Natural killer cell (primary cell): ENCODE data around the gene CDKL5. TPM values are rescaled to one million over a fixed set of nuclear protein-coding genes. Genes with fewer than 3 reads are reported as not detected.

ENCODE experiments used
- ATAC-seq, 3 donors: fragments of 150-1000 bp in 2 of 3; fragments of 200-7000 bp in 1 of 3; cut with Tn5 transposase; 1 replicate in 1 of 3; 2 replicates in 2 of 3; pipeline ENCODE4 v1.10.0; 2021; ENCODE audit warnings: mild to moderate bottlenecking in 2 of 3, moderate library complexity in 2 of 3
- DNase-seq, 2 donors: peaks; one replicate each; pipeline versions ENCODE4 v3.0.0 to v3.0.0-alpha.2; 2013 to 2021; ENCODE audit warnings: mixed read lengths in 1 of 2
- H3K27ac ChIP-seq: one replicate; pipeline ENCODE4 v1.5.1; 2013; ENCODE audit warnings: mild to moderate bottlenecking, low read length
- H3K27me3 ChIP-seq: one replicate; pipeline ENCODE4 v1.6.1; 2013; ENCODE audit warnings: low read length; ENCODE audit not compliant: control insufficient read depth, insufficient read depth
- H3K36me3 ChIP-seq: one replicate; pipeline ENCODE4 v1.6.1; 2013; ENCODE audit warnings: low read length; ENCODE audit not compliant: control insufficient read depth, insufficient read depth
- H3K4me1 ChIP-seq: one replicate; pipeline ENCODE4 v1.6.1; 2013; ENCODE audit warnings: low read length; ENCODE audit not compliant: control insufficient read depth, insufficient read depth
- H3K4me3 ChIP-seq: one replicate; pipeline ENCODE4 v1.5.1; 2013; ENCODE audit warnings: low read length
- H3K9me3 ChIP-seq: one replicate; pipeline ENCODE4 v1.6.1; 2013; ENCODE audit warnings: low read length; ENCODE audit not compliant: control insufficient read depth, insufficient read depth
- H3K27ac Mint-ChIP-seq, 2 donors: one replicate each; pipeline ENCODE4 v1.8.0; 2022; ENCODE audit warnings: mild to moderate bottlenecking in 2 of 2, mixed read lengths in 2 of 2, moderate library complexity in 1 of 2
- H3K27me3 Mint-ChIP-seq, 2 donors: one replicate each; pipeline ENCODE4 v1.8.0; 2022; ENCODE audit warnings: low read depth in 2 of 2, mixed read lengths in 2 of 2
- H3K36me3 Mint-ChIP-seq: one replicate; pipeline ENCODE4 v1.8.0; 2022; ENCODE audit warnings: mixed read lengths
- H3K4me1 Mint-ChIP-seq, 2 donors: one replicate each; pipeline ENCODE4 v1.8.0; 2022; ENCODE audit warnings: mixed read lengths in 2 of 2
- H3K4me3 Mint-ChIP-seq: one replicate; pipeline ENCODE4 v1.8.0; 2022; ENCODE audit warnings: mild to moderate bottlenecking, moderate library complexity, mixed read lengths
- H3K9me3 Mint-ChIP-seq, 2 donors: one replicate each; pipeline ENCODE4 v1.8.0; 2022; ENCODE audit warnings: mixed read lengths in 2 of 2
- WGBS: methylation state at CpG from one replicate; pipeline ENCODE4 v1.1.7; 2013; ENCODE audit warnings: missing lambda C conversion rate; ENCODE audit not compliant: insufficient coverage; 5-methylcytosine and 5-hydroxymethylcytosine counted together
- intact Hi-C: fragments of 100-400 bp; cut with micrococcal nuclease; formaldehyde crosslinking; loops from one replicate; pipeline ENCODE4 v1.14.2; 2022
- total RNA-seq, 4 donors: library from RNA; stranded (reverse); fragments of 120-200 nt in 1 of 4; gene quantifications; one replicate each; pipeline versions ENCODE4 v1.2.3 to v1.2.4, GENCODE V29; 2013 to 2022
- TF ChIP-seq, protein P1 (sequence below): fragments of 200-600 bp; IDR thresholded peaks from one replicate; pipeline ENCODE4 v1.8.0; 2022; ENCODE audit warnings: antibody characterized with exemption

The CDKL5 gene
- total RNA-seq, 3 donors from 2014 or later (not counting 1 experiment from before 2014, with no cell fraction given): 3.4 to 4.3 (median 3.5) TPM

GRCh38 chrX:18491587-18492340 is 66.4 kb downstream of the CDKL5 start:
- no CpG with 5 or more reads among the region's 4 CpGs for WGBS
- peaks cover 0 to 6% of the 10 kb centered on the region in 2 donors for H3K4me1 Mint-ChIP-seq
- no peaks in the 10 kb centered on the region for H3K9me3 ChIP-seq
- no peak overlapping the region for H3K4me3 ChIP-seq
- H3K27ac ChIP-seq: no peak overlapping the region
- no peaks in the 10 kb centered on the region for H3K27me3 ChIP-seq
- no peaks in the 10 kb centered on the region for H3K36me3 Mint-ChIP-seq
- H3K27ac Mint-ChIP-seq: no peak overlapping the region
- intact Hi-C loops: no loop called here
- ATAC-seq: no peak
- TF ChIP-seq, protein P1, sequence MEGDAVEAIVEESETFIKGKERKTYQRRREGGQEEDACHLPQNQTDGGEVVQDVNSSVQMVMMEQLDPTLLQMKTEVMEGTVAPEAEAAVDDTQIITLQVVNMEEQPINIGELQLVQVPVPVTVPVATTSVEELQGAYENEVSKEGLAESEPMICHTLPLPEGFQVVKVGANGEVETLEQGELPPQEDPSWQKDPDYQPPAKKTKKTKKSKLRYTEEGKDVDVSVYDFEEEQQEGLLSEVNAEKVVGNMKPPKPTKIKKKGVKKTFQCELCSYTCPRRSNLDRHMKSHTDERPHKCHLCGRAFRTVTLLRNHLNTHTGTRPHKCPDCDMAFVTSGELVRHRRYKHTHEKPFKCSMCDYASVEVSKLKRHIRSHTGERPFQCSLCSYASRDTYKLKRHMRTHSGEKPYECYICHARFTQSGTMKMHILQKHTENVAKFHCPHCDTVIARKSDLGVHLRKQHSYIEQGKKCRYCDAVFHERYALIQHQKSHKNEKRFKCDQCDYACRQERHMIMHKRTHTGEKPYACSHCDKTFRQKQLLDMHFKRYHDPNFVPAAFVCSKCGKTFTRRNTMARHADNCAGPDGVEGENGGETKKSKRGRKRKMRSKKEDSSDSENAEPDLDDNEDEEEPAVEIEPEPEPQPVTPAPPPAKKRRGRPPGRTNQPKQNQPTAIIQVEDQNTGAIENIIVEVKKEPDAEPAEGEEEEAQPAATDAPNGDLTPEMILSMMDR: no peak
- H3K27me3 Mint-ChIP-seq: no peaks in the 10 kb centered on the region
- H3K4me1 ChIP-seq: no peaks in the 10 kb centered on the region
- H3K36me3 ChIP-seq: no peaks in the 10 kb centered on the region
- no peak for DNase-seq
- H3K4me3 Mint-ChIP-seq: no peak overlapping the region
- H3K9me3 Mint-ChIP-seq: no peaks in the 10 kb centered on the region

- Histone ChIP-seq H3K4me1 (no peaks in the 10 kb centered on the region), H3K9me3 (no peaks in the 10 kb centered on the region), H3K27me3 (no peaks in the 10 kb centered on the region), H3K27ac (no peak overlapping the region), H3K36me3 (no peaks in the 10 kb centered on the region), H3K4me3 (no peak overlapping the region)
- Mint-ChIP-seq H3K27ac (no peak overlapping the region), H3K4me1 (no peaks in the 10 kb centered on the region), H3K36me3 (peaks cover 7% of the 10 kb centered on the region), H3K27me3 (peaks cover 0 to 11% of the 10 kb centered on the region in 2 donors), H3K4me3 (no peak overlapping the region), H3K9me3 (no peaks in the 10 kb centered on the region)
- intact Hi-C loops: no loop called here
- 100% methylated on average over 2 of the region's 2 CpGs for WGBS
- DNase-seq (no peak), ATAC-seq (no peak)
- TF ChIP-seq, protein P1: no peak
Measured at GRCh38 chrX:18534949-18535348, 109.5 kb downstream of the CDKL5 start.

- Histone ChIP-seq H3K27ac (no peak overlapping the region), H3K27me3 (no peaks in the 10 kb centered on the region), H3K4me1 (no peaks in the 10 kb centered on the region), H3K36me3 (no peaks in the 10 kb centered on the region), H3K4me3 (no peak overlapping the region), H3K9me3 (no peaks in the 10 kb centered on the region)
- Mint-ChIP-seq H3K27me3 (peaks cover 0 to 11% of the 10 kb centered on the region in 2 donors), H3K36me3 (peaks cover 7% of the 10 kb centered on the region), H3K4me3 (no peak overlapping the region), H3K4me1 (peaks cover 0 to 3% of the 10 kb centered on the region in 2 donors), H3K9me3 (no peaks in the 10 kb centered on the region), H3K27ac (no peak overlapping the region)
- DNase-seq (no peak), ATAC-seq (no peak)
- WGBS: no CpG with 5 or more reads among the region's 2 CpGs
- intact Hi-C loops: no loop called here
- TF ChIP-seq, protein P1: no peak
Measured at GRCh38 chrX:18537068-18537467, 111.7 kb downstream of the CDKL5 start.

GRCh38 chrX:18537524-18537923 is 112.1 kb downstream of the CDKL5 start:
- TF ChIP-seq, protein P1: no peak
- no peak overlapping the region for H3K27ac Mint-ChIP-seq
- H3K4me1 Mint-ChIP-seq: peaks cover 0 to 3% of the 10 kb centered on the region in 2 donors
- no peak overlapping the region for H3K4me3 Mint-ChIP-seq
- Histone ChIP-seq H3K9me3 (no peaks in the 10 kb centered on the region), H3K27me3 (no peaks in the 10 kb centered on the region), H3K4me3 (no peak overlapping the region), H3K36me3 (no peaks in the 10 kb centered on the region), H3K4me1 (no peaks in the 10 kb centered on the region), H3K27ac (no peak overlapping the region)
- peaks cover 0 to 11% of the 10 kb centered on the region in 2 donors for H3K27me3 Mint-ChIP-seq
- H3K9me3 Mint-ChIP-seq: no peaks in the 10 kb centered on the region
- no CpG with 5 or more reads among the region's 1 CpG for WGBS
- intact Hi-C loops: no loop called here
- H3K36me3 Mint-ChIP-seq: peaks cover 7% of the 10 kb centered on the region
- ATAC-seq (no peak), DNase-seq (no peak)
